NCI-H69 (cell line): ENCODE results near the gene CYP46A1.
A peak's percentile ranks its signal among the peaks of the same experiment; 100 is the strongest.

Source experiments
- DNase-seq: peaks from one replicate; lab custom pipeline; 2025; lab: John Stamatoyannopoulos, UW

CYP46A1 gene

DNA sequence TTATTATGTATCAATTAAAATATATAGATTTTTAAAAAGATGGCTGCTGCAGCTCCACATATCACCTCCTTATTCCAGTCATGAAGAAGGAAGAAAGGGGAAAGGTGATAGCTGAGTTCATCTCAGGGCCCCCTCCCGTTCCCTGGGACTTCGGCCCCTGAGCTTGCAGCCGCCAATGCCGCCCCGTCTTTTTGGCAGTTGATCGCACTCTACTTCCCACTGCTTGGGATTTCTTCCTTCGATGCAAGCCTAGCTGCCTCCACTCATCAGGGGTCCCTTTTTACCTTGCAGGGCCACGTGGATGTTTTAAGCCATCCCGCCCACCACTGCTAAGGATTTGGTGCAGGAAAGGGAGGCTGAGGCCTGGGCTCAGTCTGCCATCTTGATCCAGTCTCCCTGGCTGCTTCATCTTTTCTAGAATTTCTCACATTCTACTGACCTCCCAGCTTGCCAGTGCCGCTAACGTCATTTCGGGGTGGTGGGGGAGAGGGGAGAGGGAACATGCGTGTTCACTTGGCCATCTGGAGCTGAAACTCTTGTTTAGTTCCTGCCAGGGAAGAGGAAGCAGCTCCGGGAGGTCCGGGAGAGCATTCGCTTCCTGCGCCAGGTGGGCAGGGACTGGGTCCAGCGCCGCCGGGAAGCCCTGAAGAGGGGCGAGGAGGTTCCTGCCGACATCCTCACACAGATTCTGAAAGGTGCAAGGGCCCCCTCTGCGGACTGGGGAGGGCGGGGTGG, 31.3 kb downstream of the CYP46A1 start:
- no peak for DNase-seq

GRCh38 chr14:99716091-99716849, 32.2 kb downstream of the CYP46A1 start:
- DNase-seq: no peak

- no peak for DNase-seq
Observed at GRCh38 chr14:99716850-99717681, 33.0 kb downstream of the CYP46A1 start.

DNA sequence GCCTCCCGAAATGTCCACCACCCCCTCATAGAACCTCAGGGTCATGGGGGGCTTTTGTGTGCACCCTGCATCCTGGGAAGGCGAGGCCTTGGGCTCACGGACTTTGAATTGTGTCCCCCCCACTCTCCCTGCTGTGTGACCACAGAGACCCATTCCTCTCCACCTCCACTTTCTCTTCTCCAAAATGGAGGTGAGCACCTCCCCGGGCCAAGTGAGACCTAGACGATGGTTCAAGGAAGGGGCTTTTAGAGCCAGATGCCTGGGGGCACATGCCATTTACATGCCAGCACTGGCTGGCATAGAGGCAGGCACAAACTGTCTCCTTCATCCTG, 33.5 kb downstream of the CYP46A1 start:
- DNase-seq: no peak

DNA sequence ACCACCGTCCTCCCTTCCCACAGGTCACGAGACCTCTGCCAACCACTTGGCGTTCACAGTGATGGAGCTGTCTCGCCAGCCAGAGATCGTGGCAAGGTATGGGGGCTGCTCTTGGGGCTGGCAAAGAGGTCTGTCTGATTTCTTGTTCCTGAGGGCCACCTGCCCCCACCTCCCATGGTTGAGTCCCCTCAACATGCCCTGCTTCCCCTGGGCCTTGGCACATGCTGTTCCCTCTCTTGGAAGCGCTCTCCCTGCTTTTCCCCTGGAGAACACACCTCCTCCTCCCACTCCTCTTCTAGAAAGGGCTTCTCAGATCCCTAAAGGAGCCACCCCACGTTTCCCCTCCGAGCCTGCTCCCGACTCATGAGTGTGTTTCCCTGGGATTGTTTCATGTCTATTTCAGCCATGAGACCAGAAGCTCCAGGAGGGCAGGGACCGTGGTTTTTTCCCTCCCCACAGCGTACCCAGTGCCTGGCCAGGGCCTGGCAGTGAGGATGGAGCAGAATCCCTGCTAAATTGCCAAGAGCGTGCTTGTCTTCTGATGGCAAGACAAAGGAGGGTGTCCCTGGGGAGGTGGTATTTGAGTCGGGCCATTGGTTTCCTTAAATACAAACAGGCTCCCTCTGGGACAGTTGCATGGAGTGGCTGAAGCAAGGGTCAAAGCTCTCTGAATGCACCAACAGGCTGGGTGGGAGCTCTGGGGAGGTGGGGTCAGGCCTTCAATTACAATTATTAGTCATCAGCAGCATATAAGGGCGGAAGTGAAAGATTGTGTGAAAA, 34.1 kb downstream of the CYP46A1 start:
- peak; percentile 92 for DNase-seq

- DNase-seq: no peak
Observed at GRCh38 chr14:99718811-99719192, 34.7 kb downstream of the CYP46A1 start.

GRCh38 chr14:99720941-99721791, 37.1 kb downstream of the CYP46A1 start:
- DNase-seq: no peak

DNA sequence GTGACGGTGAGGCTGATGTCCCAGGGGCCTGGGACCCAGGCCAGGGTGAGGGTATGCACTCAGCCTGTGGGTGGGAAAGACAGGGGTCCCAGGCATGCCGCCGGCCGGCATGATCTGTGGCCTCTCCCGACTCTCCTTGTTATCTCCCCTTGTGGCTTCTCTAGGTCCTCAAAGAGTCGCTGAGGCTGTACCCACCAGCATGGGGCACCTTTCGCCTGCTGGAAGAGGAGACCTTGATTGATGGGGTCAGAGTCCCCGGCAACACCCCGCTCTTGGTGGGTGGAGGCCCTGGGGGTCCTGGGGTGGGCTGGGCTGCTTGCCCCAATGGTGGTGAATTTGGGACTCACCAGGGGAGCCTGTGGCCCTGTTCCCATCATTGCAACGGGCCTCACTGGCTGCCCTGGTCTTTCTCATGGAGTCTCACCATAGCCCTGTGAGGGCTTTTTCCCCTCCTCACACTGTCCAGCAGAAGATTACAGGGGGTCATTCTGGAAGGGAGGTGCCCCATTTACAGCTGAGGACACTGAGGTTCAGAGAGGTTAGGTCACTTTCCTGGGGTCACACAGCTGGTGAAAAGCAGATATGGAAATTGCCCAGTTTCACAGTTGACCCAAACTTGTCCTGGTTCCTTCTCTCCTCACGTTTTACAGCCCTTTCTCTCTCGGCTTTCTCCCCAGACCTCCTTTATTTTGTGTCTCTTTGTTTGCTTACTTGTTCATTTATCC, 37.9 kb downstream of the CYP46A1 start:
- no peak for DNase-seq

GRCh38 chr14:99722741-99723140, 38.6 kb downstream of the CYP46A1 start:
- DNase-seq: no peak

DNA sequence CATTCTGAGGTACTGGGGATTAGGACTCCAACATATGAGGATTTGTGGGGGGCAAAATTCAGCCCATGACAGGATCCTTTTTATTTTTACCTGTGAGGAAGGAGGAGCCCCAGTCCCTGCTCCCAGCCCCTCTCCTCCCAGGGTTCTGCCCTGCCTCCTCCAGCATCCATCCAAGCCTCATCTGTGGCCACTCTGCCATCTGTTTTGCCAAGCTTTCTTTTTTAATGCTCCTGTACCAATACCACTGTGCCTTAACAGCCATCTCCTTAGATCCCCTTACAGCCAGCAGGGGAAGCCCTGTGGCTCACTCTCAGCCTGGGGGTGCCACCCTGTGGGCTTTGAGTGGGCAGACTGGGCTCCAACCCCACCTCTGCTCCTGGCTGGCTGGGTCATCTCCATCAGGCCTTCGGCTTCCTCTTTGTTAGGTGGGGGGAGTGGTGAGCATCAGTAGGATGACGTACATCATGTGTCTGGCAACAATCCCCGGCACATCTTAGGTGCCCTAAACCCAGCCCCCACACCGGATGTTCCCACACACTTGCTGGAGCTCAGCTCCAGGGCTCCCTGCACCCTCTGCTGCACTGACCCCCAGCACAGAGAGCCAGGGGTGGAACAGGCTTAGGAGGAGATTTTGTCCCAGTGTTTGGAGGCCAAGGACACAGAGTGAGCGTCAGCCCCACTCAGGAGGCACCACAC, 40.2 kb downstream of the CYP46A1 start:
- DNase-seq: peak; percentile 29

DNA sequence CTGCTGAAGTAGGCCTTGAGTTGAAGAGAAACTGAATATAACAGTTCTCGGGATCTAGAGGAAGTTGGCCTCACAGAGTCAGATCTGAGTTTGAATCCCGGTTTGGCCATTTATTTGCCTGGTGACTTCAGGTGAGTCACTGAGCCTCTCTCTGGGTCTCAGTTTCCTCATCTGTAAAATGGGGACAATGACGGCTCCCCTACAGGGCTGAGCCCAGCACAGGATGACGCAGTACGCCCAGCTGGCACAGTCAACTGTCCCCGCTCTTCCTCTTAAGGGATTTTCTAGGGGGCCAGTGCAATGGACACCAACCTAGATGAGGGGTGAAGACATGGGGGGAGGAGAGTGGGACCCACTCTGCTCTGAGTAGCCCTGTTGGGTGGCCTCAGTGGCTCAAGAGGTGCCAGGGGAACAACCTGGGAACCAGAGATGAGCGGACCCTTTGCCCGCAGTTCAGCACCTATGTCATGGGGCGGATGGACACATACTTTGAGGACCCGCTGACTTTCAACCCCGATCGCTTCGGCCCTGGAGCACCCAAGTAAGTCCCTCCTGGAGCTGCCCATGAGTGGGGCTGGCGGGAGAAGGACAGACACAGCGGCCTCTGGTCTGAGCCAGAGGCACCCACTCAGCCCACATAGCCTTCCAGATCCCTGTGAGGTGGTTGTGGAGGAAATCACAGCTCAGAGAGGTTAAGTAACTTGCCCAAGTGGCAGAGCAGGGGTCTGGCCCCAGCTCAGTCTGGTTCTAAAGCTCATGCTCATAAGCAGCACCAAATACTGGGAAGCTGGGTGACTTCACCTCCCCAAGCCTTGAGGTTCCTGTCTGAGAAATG, 41.1 kb downstream of the CYP46A1 start:
- no peak for DNase-seq

GRCh38 chr14:99725774-99726537, 41.9 kb downstream of the CYP46A1 start:
- DNase-seq: peak; percentile 48

DNA sequence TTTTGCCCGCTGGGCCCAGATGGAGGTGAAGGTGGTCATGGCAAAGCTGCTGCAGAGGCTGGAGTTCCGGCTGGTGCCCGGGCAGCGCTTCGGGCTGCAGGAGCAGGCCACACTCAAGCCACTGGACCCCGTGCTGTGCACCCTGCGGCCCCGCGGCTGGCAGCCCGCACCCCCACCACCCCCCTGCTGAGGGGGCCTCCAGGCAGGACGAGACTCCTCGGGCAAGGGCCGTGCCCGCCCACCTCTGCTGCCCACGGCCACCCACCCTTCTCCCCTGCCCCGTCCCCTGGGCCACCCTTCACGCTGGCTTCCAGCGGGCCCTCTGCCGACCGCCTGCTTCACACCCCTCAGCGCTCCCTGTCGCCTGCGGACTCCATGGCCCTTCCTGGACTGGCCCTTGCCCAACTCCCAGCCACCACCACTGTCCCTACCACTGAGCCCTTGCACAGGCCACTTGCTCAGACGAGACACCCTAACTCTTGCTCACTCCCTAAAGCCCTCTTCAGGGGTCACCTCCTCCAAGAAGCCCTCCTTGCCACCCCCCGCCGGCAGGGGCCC, 42.5 kb downstream of the CYP46A1 start:
- DNase-seq: no peak

DNA sequence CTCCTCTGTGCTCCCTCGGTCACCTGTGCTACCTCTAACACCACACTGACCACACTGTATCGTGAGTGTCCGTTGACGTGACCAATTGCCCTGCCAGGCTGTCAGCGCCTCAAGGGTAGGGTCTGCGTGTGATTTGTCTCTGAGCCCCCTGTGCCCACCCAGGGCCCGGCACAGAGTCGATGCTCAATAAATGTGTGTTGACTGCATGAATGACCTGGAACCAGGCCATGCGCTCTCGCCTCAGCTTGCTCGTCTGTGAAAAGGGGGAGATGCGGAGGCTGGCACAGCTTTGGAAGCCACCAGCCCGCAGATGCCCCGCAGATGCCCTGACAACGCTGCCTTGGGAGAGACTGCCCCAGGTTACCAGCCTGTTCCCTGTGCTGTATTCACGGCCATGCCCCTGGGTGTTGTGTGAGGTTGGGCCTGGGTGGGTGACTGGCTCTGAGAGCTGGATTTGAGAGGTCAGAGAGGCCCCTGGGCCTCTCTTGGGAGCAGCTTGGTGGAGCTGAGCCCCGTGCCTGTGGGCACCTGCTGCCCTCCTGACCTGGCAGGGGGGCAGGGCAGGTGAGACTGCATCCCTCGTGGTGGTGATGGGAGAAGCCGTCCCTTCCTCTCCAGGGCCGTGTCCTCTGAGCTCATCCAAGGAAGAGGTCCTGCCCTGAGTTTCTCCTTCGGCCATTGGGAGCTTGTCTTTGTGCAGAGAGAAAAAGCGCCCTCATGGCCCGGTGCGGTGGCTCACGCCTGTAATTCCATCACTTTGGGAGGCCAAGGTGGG, 43.2 kb downstream of the CYP46A1 start:
- no peak for DNase-seq

- DNase-seq: no peak
Observed at GRCh38 chr14:99728231-99728920, 44.3 kb downstream of the CYP46A1 start.

GRCh38 chr14:99728981-99729451, 44.9 kb downstream of the CYP46A1 start:
- DNase-seq: peak; percentile 64
